ENCODE data around the gene ATP5MK. TPM values are rescaled to one million over a fixed set of nuclear protein-coding genes. Genes with fewer than 3 reads are reported as not detected.

ATP5MK gene
- polyA plus RNA-seq, 1 of the 3 experiments (the other 2 are of a cell fraction) = 408 TPM

GRCh38 chr10:103431902-103432301, 35.6 kb upstream of the ATP5MK start:
- POLR2A ChIA-PET = no interaction called here
- no peak for DNase-seq
- Histone ChIP-seq H3K79me2 (ENCODE audit: insufficient read depth) (no peaks in the 10 kb centered on the region), H3K9me2 (no peaks in the 10 kb centered on the region), H2AFZ (ENCODE audit: low read depth) (no peak overlapping the region), H3K27me3 (ENCODE audit: insufficient read depth) (no peaks in the 10 kb centered on the region), H4K20me1 (ENCODE audit: insufficient read depth) (no peaks in the 10 kb centered on the region), H3K9ac (no peak overlapping the region), H3K36me3 (replicated peaks in 1 of 2; ENCODE audit: control insufficient read depth in 1 of 2, insufficient read depth in 2 of 2, low read length in 1 of 2) (peaks cover 74 to 78% of the 10 kb centered on the region in 2 experiments), H3F3A (replicated peaks; ENCODE audit: insufficient read depth) (no peaks in the 10 kb centered on the region), H3K4me2 (no peak overlapping the region), H3K9me3 (no peaks in the 10 kb centered on the region), H3K4me3 (ENCODE audit: low read depth in 2 of 2, low read length in 1 of 2) (no peak overlapping the region), H3K27ac (ENCODE audit: low read depth in 2 of 2, low read length in 1 of 2) (no peak overlapping the region), H3K4me1 (ENCODE audit: control insufficient read depth in 1 of 2, insufficient read depth in 2 of 2, low read depth in 1 of 2, low read length in 1 of 2) (no peaks in the 10 kb centered on the region)
- CTCF ChIA-PET = interaction anchor here (0.9 to 1.8 kb wide), 4 partner anchors 10 to 132 kb away, joined by 3 to 8 read pairs (median 3); no protein-coding TSS in a partner anchor
- TF ChIP-seq REST (IDR thresholded peaks at IDR 0.05; ENCODE audit: low read depth, low read length) (no peak), FOSL2 (IDR thresholded peaks at IDR 0.05; ENCODE audit: borderline replicate concordance, low read depth) (no peak), IRF3 (IDR thresholded peaks at IDR 0.05; ENCODE audit: low read depth, low read length) (no peak), MXI1 (IDR thresholded peaks at IDR 0.05; ENCODE audit: low read depth, low read length) (no peak), FOXM1 (IDR thresholded peaks at IDR 0.05; ENCODE audit: low read depth) (no peak), TAF1 (IDR thresholded peaks at IDR 0.05; ENCODE audit: borderline replicate concordance, low read depth, low read length) (no peak), TCF12 (IDR thresholded peaks at IDR 0.05) (no peak), JUND (IDR thresholded peaks at IDR 0.05) (no peak), EZH2phosphoT487 (IDR thresholded peaks at IDR 0.05; ENCODE audit: borderline replicate concordance, low read depth) (no peak), CHD2 (IDR thresholded peaks at IDR 0.05; ENCODE audit: low read length, partially characterized antibody) (no peak), POLR2AphosphoS5 (IDR thresholded peaks at IDR 0.05; ENCODE audit: low read depth, low read length) (no peak), RXRA (IDR thresholded peaks at IDR 0.05; ENCODE audit: borderline replicate concordance, low read depth) (no peak), SMC3 (IDR thresholded peaks at IDR 0.05; ENCODE audit: low read depth, low read length) (no peak), RCOR1 (IDR thresholded peaks at IDR 0.05; ENCODE audit: low read length) (no peak)
- WGBS (ENCODE audit: low lambda C conversion rate) = 86% methylated on average over 8 of the region's 8 CpGs

- Histone ChIP-seq H4K20me1 (ENCODE audit: insufficient read depth) (no peaks in the 10 kb centered on the region), H3K9ac (no peak overlapping the region), H3K27me3 (ENCODE audit: insufficient read depth) (no peaks in the 10 kb centered on the region), H3K9me3 (no peaks in the 10 kb centered on the region), H3K27ac (ENCODE audit: low read depth in 2 of 2, low read length in 1 of 2) (no peak overlapping the region), H3K4me3 (ENCODE audit: low read depth in 2 of 2, low read length in 1 of 2) (no peak overlapping the region), H3K79me2 (ENCODE audit: insufficient read depth) (no peaks in the 10 kb centered on the region), H3K9me2 (no peaks in the 10 kb centered on the region), H2AFZ (ENCODE audit: low read depth) (no peak overlapping the region), H3K36me3 (replicated peaks in 1 of 2; ENCODE audit: control insufficient read depth in 1 of 2, insufficient read depth in 2 of 2, low read length in 1 of 2) (peaks cover 75 to 76% of the 10 kb centered on the region in 2 experiments), H3F3A (replicated peaks; ENCODE audit: insufficient read depth) (no peaks in the 10 kb centered on the region), H3K4me2 (no peak overlapping the region), H3K4me1 (ENCODE audit: control insufficient read depth in 1 of 2, insufficient read depth in 2 of 2, low read depth in 1 of 2, low read length in 1 of 2) (no peaks in the 10 kb centered on the region)
- WGBS (ENCODE audit: low lambda C conversion rate) = 97% methylated on average over 5 of the region's 5 CpGs
- no peak for DNase-seq
- CTCF ChIA-PET = no interaction called here
- POLR2A ChIA-PET = no interaction called here
- TF ChIP-seq ELF1 (IDR thresholded peaks at IDR 0.05) (no peak), REST (IDR thresholded peaks at IDR 0.05; ENCODE audit: low read depth, low read length) (no peak), USF1 (IDR thresholded peaks at IDR 0.05; ENCODE audit: borderline replicate concordance, low read depth) (no peak), RXRA (IDR thresholded peaks at IDR 0.05; ENCODE audit: borderline replicate concordance, low read depth) (no peak), TEAD4 (IDR thresholded peaks at IDR 0.05; ENCODE audit: borderline replicate concordance, insufficient read depth) (no peak), GABPA (IDR thresholded peaks at IDR 0.05; ENCODE audit: low read depth) (no peak), TCF12 (IDR thresholded peaks at IDR 0.05) (no peak), TAF1 (IDR thresholded peaks at IDR 0.05; ENCODE audit: borderline replicate concordance, low read depth, low read length) (no peak), POLR2AphosphoS5 (IDR thresholded peaks at IDR 0.05; ENCODE audit: low read depth, low read length) (no peak)
Observed at GRCh38 chr10:103429647-103430046, 33.4 kb upstream of the ATP5MK start.
